MM.1S (cell line): ENCODE results near the gene FHIT.

Source experiments
- CTCF ChIP-seq: fragments of 300-600 bp; sonication (generic); IDR thresholded peaks from 2 replicates; pipeline ENCODE4 v1.5.1; 2016; ENCODE audit warnings: antibody characterized with exemption, low read length, mixed read lengths
- EZH2 ChIP-seq: fragments of 300-600 bp; sonication (generic); optimal IDR thresholded peaks from 2 replicates; pipeline ENCODE3; 2017; ENCODE audit warnings: low read depth, mild to moderate bottlenecking, antibody characterized with exemption, low read length, mixed read lengths
- EZH2phosphoT487 ChIP-seq: fragments of 300-600 bp; sonication (generic); IDR thresholded peaks from 2 replicates; pipeline ENCODE4 v1.6.1; 2018; ENCODE audit warnings: antibody characterized with exemption, low read length

GRCh38 chr3:61132062-61132461 lies 119.2 kb downstream of the FHIT start:
- no peak for TF ChIP-seq CTCF
- no peak for TF ChIP-seq EZH2
- TF ChIP-seq EZH2phosphoT487 = no peak
